ENCODE results near the gene KSR2.

The KSR2 gene

DNA sequence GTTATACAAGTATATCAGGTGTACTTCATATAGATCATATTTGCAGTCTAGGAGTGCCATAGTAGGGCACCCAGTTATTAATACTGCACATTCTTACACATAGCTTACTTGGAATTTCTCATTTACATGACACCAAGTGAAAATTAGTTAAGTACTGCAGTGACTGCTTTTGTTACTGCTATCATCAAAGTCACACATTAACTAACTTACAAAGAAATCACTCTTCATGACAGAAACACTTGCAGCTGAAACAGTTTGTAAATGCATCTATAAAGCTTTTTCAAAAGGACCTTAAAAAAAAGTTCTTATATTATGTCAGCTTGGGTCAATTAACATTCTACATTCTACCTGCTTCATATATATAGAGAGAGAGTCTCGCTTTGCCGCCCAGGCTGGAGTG lies 29.9 kb upstream of the KSR2 start:
- no peak overlapping the region for H3K4me3 ChIP-seq (ENCODE audit: extremely low read depth, insufficient read depth, low read length, poor library complexity, severe bottlenecking)
- no peaks in the 10 kb centered on the region for H3K36me3 ChIP-seq (ENCODE audit: control insufficient read depth, insufficient read depth, low read length)
- H3K9me3 ChIP-seq (ENCODE audit: control insufficient read depth, low read length), result no peaks in the 10 kb centered on the region
- H3K4me1 ChIP-seq (ENCODE audit: control insufficient read depth, insufficient read depth, low read length, poor library complexity, severe bottlenecking), result no peaks in the 10 kb centered on the region
- no peak overlapping the region for H3K27ac ChIP-seq (ENCODE audit: low read depth, low read length, severe bottlenecking)
- WGBS, 2 experiments (ENCODE audit: insufficient coverage in 2 of 2), result no CpG with 5 or more reads among the region's 2 CpGs

DNA sequence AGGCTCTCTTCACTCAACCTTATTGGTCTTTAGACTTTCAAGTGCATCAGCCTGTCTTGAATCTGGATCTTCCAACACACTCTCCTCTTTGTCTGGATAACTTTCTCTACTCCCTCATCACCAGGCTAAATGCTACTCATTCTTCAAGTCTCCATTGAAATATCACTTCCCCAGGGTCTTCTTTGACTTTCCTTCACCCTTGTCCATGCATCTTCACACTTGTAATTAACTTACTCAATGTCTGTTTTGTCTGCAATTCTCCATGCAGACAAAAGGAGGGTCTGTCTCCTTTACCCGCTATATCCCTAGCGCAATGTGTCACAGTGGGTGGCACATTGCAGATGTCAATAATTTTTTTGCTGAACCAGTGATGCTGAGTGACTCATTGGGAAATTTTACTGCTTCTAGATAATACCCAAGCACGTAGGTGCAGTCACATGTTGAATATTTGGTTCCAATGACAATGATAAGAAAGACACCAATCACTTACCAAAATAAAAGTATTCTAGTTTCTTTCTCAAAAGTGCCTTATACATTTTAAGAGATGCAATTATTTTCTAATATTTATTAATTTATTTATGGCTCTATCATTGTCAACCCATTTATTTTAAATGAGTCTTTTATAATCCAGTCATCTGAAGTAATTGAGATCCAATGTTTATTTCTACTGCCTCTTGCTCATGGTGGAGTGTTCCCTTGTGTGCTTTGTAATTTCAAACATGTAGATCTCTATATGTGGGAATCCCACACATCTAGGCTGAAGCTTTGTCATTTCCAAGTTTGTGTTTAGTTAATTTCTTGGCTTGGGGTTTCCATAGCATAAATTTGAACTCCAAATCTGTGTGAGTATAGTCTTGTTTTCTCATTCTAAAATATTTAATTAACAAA lies 26.0 kb upstream of the KSR2 start:
- Histone ChIP-seq H3K27ac (ENCODE audit: low read depth, low read length, severe bottlenecking) (no peak overlapping the region), H3K36me3 (ENCODE audit: control insufficient read depth, insufficient read depth, low read length) (no peaks in the 10 kb centered on the region), H3K4me3 (ENCODE audit: extremely low read depth, insufficient read depth, low read length, poor library complexity, severe bottlenecking) (no peak overlapping the region), H3K9me3 (ENCODE audit: control insufficient read depth, low read length) (no peaks in the 10 kb centered on the region), H3K4me1 (ENCODE audit: control insufficient read depth, insufficient read depth, low read length, poor library complexity, severe bottlenecking) (no peaks in the 10 kb centered on the region)
- 90 to 92% methylated on average over 2 of the region's 3 CpGs for WGBS, 2 experiments (ENCODE audit: insufficient coverage in 2 of 2)

DNA sequence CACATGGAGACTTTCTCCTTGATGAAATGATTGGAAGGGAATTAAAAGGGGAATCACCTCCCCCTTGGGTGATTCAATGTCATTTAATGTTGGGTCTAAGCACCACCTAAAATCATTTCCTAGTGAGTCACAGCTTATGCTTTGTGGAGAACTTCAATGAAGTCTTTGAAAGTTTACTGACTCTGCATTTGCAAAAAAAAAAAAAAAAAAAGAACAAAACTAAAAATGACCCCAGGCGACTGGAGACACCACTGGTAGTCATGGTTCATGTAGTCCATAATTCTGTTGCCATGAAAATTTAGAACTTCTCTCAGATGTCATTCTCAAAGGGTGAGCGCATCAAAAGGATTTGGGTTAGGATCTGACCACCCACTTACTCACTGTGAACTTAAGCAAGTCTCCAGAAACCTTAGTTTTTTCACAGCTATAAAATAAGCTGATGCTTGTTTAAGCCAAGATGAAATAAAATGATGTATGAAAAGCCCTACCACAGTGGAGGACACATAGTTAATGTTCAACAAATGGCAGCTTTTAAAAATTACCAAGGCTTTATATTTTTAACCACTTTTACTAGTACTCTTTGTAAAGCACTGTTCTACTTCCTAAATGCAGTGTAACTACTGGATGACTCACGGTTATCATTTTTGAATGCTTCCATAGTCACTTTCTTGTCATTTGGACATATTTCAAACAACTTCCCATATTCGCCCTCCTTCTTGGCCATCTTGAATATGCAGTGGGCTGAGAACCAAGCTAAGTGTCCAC lies 18.1 kb upstream of the KSR2 start:
- Histone ChIP-seq H3K9me3 (ENCODE audit: control insufficient read depth, low read length) (no peaks in the 10 kb centered on the region), H3K36me3 (ENCODE audit: control insufficient read depth, insufficient read depth, low read length) (no peaks in the 10 kb centered on the region), H3K27ac (ENCODE audit: low read depth, low read length, severe bottlenecking) (no peak overlapping the region), H3K4me1 (ENCODE audit: control insufficient read depth, insufficient read depth, low read length, poor library complexity, severe bottlenecking) (no peaks in the 10 kb centered on the region), H3K4me3 (ENCODE audit: extremely low read depth, insufficient read depth, low read length, poor library complexity, severe bottlenecking) (no peak overlapping the region)
- WGBS, 2 experiments (ENCODE audit: insufficient coverage in 2 of 2), result 66 to 100% methylated on average over 2 to 3 of the region's 4 CpGs

DNA sequence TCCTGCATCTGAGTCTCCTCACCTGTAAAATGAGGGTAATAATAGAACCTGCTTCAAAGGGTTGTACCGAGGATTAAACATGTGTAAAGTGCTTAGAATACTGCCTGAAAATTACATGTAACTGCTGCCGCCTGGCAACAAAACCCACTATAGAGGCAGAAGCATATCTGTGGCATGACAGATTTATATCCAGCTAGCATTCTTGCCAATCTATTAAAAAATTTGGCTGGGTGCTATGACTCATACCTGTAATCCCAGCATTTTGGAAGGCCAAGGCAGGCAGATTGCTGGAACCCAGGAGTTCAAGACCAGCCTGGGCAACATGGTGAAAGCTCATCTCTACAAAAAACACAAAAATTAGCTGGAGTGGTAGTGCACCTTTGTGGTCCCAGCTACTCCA lies 16.4 kb upstream of the KSR2 start:
- 100% methylated on average over 2 of the region's 2 CpGs; no CpG with 5 or more reads in 1 of the 2 experiments for WGBS, 2 experiments (ENCODE audit: insufficient coverage in 2 of 2)
- Histone ChIP-seq H3K4me3 (ENCODE audit: extremely low read depth, insufficient read depth, low read length, poor library complexity, severe bottlenecking) (no peak overlapping the region), H3K4me1 (ENCODE audit: control insufficient read depth, insufficient read depth, low read length, poor library complexity, severe bottlenecking) (no peaks in the 10 kb centered on the region), H3K27ac (ENCODE audit: low read depth, low read length, severe bottlenecking) (no peak overlapping the region), H3K36me3 (ENCODE audit: control insufficient read depth, insufficient read depth, low read length) (no peaks in the 10 kb centered on the region), H3K9me3 (ENCODE audit: control insufficient read depth, low read length) (no peaks in the 10 kb centered on the region)

DNA sequence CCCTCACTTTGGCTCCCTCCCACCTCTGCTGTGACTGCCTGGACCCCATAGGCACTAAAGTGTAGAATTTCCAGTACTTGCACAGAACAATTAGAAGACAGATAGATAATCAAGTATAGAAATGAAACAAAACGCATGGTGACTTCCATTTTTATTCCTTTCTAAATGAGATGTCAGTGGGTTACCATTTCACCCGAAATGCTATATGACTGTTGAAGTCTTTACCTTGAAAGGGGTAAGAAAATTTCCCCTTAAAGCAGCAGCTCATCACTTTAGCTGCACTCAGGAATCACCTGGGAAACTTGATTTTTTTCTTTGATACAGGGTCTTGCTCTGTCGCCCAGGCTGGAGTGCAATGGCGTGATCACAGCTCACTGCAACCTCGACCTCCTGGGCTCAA lies 12.5 kb upstream of the KSR2 start:
- 90 to 91% methylated on average over 2 to 4 of the region's 5 CpGs for WGBS, 2 experiments (ENCODE audit: insufficient coverage in 2 of 2)
- Histone ChIP-seq H3K4me1 (ENCODE audit: control insufficient read depth, insufficient read depth, low read length, poor library complexity, severe bottlenecking) (no peaks in the 10 kb centered on the region), H3K27ac (ENCODE audit: low read depth, low read length, severe bottlenecking) (no peak overlapping the region), H3K4me3 (ENCODE audit: extremely low read depth, insufficient read depth, low read length, poor library complexity, severe bottlenecking) (no peak overlapping the region), H3K9me3 (ENCODE audit: control insufficient read depth, low read length) (no peaks in the 10 kb centered on the region), H3K36me3 (ENCODE audit: control insufficient read depth, insufficient read depth, low read length) (no peaks in the 10 kb centered on the region)

DNA sequence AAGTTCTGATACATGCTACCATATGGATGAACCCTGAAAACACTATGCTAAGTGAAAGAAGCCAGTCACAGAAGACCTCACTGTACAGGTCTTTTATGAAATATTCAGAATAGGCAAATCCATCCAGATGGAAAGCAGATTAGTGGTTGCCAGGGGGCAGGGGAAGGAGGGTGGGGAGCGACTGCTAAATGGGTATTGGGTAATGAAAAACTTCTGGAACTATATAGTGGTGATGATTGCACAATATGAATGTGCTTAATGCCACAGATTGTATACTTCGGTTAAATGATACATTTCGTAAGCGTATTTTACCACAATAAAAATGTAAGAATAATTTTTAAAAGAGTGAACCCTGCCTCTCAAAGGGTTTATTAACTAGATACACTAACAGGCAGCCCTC lies 11.8 kb upstream of the KSR2 start:
- Histone ChIP-seq H3K36me3 (ENCODE audit: control insufficient read depth, insufficient read depth, low read length) (no peaks in the 10 kb centered on the region), H3K4me3 (ENCODE audit: extremely low read depth, insufficient read depth, low read length, poor library complexity, severe bottlenecking) (no peak overlapping the region), H3K9me3 (ENCODE audit: control insufficient read depth, low read length) (no peaks in the 10 kb centered on the region), H3K4me1 (ENCODE audit: control insufficient read depth, insufficient read depth, low read length, poor library complexity, severe bottlenecking) (no peaks in the 10 kb centered on the region), H3K27ac (ENCODE audit: low read depth, low read length, severe bottlenecking) (no peak overlapping the region)
- 83 to 93% methylated on average over 1 of the region's 4 CpGs for WGBS, 2 experiments (ENCODE audit: insufficient coverage in 2 of 2)

DNA sequence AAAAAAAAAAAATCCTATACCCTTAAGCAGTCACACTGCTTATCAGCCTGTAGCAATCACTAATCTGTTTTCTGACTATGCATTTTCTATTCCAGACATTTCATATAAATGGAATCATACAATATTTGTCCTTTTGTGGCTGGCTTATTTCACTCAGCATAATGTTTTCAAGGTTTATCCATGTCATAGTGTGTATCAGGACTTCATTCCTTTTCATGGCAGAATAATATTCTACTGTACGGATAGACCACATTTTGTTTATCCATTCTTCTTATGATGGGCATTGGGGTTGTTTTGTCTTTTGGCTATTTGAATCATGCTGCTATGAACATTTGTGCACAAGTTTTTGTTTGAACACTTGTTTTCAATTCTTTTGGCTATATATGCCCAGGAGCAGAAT lies 8.6 kb upstream of the KSR2 start:
- Histone ChIP-seq H3K36me3 (ENCODE audit: control insufficient read depth, insufficient read depth, low read length) (no peaks in the 10 kb centered on the region), H3K27ac (ENCODE audit: low read depth, low read length, severe bottlenecking) (no peak overlapping the region), H3K4me3 (ENCODE audit: extremely low read depth, insufficient read depth, low read length, poor library complexity, severe bottlenecking) (no peak overlapping the region), H3K9me3 (ENCODE audit: control insufficient read depth, low read length) (no peaks in the 10 kb centered on the region), H3K4me1 (ENCODE audit: control insufficient read depth, insufficient read depth, low read length, poor library complexity, severe bottlenecking) (no peaks in the 10 kb centered on the region)
- 100% methylated on average over 1 of the region's 1 CpG; no CpG with 5 or more reads in 1 of the 2 experiments for WGBS, 2 experiments (ENCODE audit: insufficient coverage in 2 of 2)

DNA sequence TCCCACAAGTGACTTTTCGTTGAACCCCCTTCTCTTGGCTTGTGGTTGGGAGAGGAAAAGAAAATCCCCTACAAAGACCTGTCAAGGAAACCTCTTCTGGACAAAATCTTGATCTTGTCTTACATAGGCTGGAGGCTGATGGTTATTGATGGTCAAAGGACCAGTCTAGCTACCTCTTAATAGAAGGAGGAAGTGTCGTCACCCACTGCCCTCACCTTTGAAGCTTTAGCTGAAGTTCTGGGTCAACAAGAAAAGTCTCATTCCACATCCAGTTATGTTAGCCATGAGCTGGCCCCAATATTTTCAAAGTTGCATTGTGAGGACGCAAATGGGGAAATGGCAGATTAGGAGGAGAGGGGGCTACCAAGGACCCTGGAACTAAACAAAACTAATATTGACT lies 6.2 kb upstream of the KSR2 start:
- H3K27ac ChIP-seq (ENCODE audit: low read depth, low read length, severe bottlenecking), result no peak overlapping the region
- H3K36me3 ChIP-seq (ENCODE audit: control insufficient read depth, insufficient read depth, low read length), result no peaks in the 10 kb centered on the region
- peaks cover 13% of the 10 kb centered on the region for H3K9me3 ChIP-seq (ENCODE audit: control insufficient read depth, low read length)
- no peaks in the 10 kb centered on the region for H3K4me1 ChIP-seq (ENCODE audit: control insufficient read depth, insufficient read depth, low read length, poor library complexity, severe bottlenecking)
- 63 to 88% methylated on average over 2 to 3 of the region's 3 CpGs for WGBS, 2 experiments (ENCODE audit: insufficient coverage in 2 of 2)
- no peak overlapping the region for H3K4me3 ChIP-seq (ENCODE audit: extremely low read depth, insufficient read depth, low read length, poor library complexity, severe bottlenecking)

DNA sequence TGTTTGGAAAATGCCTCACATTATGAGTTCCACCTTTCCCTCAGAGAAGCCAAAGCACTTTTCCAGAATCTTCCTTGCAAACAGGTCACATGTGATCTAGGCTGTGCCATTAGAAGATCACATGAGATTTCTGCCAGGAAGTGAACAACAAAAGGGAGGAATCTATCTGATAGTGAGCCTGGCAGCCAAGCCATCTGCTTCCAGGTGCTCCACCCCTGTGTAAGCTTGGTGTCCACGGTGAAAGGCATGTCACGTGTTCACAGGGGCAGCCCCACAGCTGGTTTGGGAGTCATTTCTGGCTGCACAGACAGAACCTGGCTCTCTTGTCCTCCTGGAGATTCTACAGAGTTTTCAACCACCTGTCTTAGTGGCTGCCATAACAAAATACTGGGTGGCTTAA lies 3.5 kb upstream of the KSR2 start:
- Histone ChIP-seq H3K27ac (ENCODE audit: low read depth, low read length, severe bottlenecking) (no peak overlapping the region), H3K9me3 (ENCODE audit: control insufficient read depth, low read length) (peaks cover 13% of the 10 kb centered on the region), H3K36me3 (ENCODE audit: control insufficient read depth, insufficient read depth, low read length) (no peaks in the 10 kb centered on the region), H3K4me1 (ENCODE audit: control insufficient read depth, insufficient read depth, low read length, poor library complexity, severe bottlenecking) (peaks cover 3% of the 10 kb centered on the region), H3K4me3 (ENCODE audit: extremely low read depth, insufficient read depth, low read length, poor library complexity, severe bottlenecking) (no peak overlapping the region)
- WGBS, 2 experiments (ENCODE audit: insufficient coverage in 2 of 2), result 67 to 78% methylated on average over 2 of the region's 2 CpGs

DNA sequence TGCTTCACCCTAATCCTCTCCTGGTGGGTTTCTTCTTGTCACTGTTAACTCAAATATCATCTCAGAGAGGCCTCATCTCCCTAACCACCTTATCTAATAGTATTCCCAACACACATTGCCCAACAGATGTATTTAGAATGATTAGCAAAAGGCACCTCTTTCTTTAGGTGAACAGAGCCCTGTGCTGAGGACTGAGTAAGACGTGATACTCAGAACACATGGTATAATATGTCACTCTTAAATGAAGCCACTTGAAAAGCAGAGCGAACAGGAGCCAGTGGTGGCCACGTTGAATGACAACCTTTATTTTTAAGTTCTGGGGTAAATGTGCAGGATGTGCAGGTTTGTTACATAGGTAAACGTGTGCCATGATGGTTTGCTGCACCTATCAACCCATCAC lies 1.5 kb upstream of the KSR2 start:
- 91 to 100% methylated on average over 1 to 3 of the region's 4 CpGs for WGBS, 2 experiments (ENCODE audit: insufficient coverage in 2 of 2)
- no peaks in the 10 kb centered on the region for H3K36me3 ChIP-seq (ENCODE audit: control insufficient read depth, insufficient read depth, low read length)
- H3K4me3 ChIP-seq (ENCODE audit: extremely low read depth, insufficient read depth, low read length, poor library complexity, severe bottlenecking), result no peak overlapping the region
- no peak overlapping the region for H3K27ac ChIP-seq (ENCODE audit: low read depth, low read length, severe bottlenecking)
- peaks cover 3% of the 10 kb centered on the region for H3K4me1 ChIP-seq (ENCODE audit: control insufficient read depth, insufficient read depth, low read length, poor library complexity, severe bottlenecking)
- H3K9me3 ChIP-seq (ENCODE audit: control insufficient read depth, low read length), result peaks cover 13% of the 10 kb centered on the region
